SK-N-SH treated with all-trans-retinoic acid at 6 μM for 48 hours (cell line): ENCODE results near the gene VAV3.

Experiments
- GLIS3 ChIP-seq: fragments of 250-450 bp; sonication (Bioruptor Pico); IDR thresholded peaks from 2 replicates; pipeline ENCODE4 v1.5.0; 2020; ENCODE audit warnings: mild to moderate bottlenecking, moderate library complexity
- OSR1 ChIP-seq: fragments of 250-450 bp; sonication (Bioruptor Pico); IDR thresholded peaks from 2 replicates; pipeline ENCODE4 v1.8.0; 2022; ENCODE audit warnings: moderate library complexity, mild to moderate bottlenecking, inconsistent platforms
- PPARA ChIP-seq: fragments of 250-450 bp; sonication (Bioruptor Pico); IDR thresholded peaks from 2 replicates; pipeline ENCODE4 v1.5.0; 2020; ENCODE audit warnings: mild to moderate bottlenecking, borderline replicate concordance

- TF ChIP-seq PPARA (CRISPR knock-in tag) (no peak), GLIS3 (CRISPR knock-in tag) (no peak), OSR1 (CRISPR knock-in tag) (no peak)
These were observed 407.9 kb downstream of the VAV3 start for GRCh38 chr1:107557095-107557494.
